Tongue (tissue), 2 donors: Measurements from ENCODE around the gene LOX. TPM values are rescaled to one million over a fixed set of nuclear protein-coding genes. Genes with fewer than 3 reads are reported as not detected.
A peak's percentile ranks its signal among the peaks of the same experiment; 100 is the strongest.

ENCODE experiments used
- DNase-seq: peaks from one replicate; pipeline ENCODE4 v3.0.0-alpha.2; 2015
- total RNA-seq: library from RNA; depleted of rRNA; stranded (reverse); fragments of >200 nt; gene quantifications from one replicate; pipeline ENCODE4 v1.2.3, GENCODE V29; 2014

The LOX gene, protein sequence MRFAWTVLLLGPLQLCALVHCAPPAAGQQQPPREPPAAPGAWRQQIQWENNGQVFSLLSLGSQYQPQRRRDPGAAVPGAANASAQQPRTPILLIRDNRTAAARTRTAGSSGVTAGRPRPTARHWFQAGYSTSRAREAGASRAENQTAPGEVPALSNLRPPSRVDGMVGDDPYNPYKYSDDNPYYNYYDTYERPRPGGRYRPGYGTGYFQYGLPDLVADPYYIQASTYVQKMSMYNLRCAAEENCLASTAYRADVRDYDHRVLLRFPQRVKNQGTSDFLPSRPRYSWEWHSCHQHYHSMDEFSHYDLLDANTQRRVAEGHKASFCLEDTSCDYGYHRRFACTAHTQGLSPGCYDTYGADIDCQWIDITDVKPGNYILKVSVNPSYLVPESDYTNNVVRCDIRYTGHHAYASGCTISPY
- 46.0 TPM for total RNA-seq

DNA sequence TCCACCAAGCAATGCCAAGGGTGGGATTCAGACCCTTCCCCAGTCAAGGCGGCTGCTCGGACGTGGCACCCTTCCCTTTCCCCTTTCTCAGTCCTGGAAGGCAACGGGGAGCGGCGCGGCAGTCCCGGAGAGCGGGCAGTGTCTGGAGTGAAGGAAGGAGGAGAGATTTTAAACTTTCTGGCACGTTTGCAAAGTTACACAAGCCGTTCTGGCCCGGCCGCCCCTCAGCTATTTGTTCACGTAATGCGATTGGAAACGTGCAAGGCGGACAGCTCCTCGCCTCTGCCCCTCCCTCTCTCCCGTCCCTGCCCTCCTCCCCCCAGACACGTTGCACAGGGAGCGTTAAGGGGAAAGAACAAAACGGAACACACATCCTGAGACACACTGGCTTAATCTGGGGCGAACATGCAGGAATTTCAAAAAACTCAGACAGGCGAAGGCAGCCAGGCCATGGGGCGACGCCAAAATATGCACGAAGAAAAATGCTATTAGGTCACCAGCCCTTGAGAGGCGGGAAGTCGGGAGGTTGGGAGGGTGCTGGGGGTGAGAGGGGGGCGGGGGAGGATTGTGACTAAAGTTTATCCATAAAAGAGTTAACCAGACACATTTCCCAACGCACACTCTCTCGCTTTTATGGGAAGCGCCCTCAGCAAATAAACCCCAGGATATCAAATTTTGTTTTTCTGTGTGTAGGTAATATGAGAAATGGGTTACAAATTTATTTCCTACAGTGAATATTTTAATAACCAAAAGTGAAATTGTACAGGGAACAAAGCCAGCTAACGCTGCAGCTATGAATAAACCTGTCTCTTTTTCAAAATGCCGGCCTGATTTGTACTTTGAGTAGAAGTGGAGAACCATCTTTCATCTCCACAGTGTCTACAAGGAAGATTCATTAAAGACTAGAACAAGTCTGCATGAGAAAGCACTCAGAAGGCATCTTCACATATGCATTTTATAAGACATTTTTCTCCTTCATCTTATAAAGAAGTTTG lies at the start of gene LOX:
Gene LOX, minus strand, starts transcription at position 144 of the 995 bp plus-strand sequence. CDS start 274 bp downstream, outside the sequence.
- peak; percentile 92 for DNase-seq

DNA sequence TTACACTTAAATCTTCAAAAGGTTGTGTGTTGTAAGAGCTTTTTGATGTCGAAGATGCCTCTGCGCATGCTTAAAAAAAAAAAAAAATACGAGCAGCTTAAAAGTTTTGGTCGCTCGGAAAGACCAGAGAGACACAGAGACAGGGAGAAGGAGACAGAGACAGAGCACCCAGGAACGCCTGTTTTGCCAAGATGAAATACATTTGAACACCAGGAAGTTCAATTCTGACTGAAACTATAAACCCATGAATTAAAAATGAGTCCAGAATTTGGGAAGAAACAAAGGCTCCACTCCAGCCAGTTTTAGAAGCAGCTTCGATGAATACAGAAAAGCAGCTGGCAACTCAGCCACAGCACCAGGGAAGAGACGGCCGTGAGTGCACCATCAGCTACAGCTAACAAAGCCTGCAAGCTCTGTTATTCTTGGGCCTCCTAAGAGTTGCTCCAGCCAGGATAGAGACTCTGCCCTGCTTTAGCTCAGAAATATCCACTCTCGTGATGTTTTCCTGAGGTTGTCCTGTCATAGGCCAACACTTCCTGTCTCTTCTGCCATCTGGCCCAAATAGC lies 48.8 kb upstream of the LOX start:
- peak; percentile 68 for DNase-seq

DNA sequence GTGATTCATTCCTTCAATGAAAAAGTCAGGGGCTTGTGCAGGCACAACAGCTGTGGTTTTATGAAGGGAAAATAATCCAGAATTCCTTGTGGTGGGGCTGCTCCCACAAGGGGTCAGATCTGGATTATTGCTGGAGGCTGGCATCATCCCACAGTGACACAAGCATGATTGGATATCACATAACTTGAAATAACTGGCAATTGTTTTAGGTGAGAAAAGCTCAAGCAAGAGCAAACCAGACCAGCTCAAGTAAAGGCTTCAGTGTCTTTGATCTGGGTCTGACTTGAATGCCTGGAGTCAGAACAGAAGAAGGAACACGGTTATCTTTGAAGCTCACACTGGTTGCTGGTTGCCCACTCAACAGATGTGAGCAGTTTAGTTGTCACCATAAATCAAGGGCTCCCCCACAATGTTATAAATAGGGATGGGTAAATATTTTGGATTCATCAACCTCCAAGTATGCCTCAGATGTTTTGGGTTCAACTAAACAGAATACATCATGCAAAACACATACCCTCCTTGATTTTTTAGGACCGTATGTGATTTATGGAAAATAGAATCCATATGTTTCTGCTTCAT lies 48.2 kb upstream of the LOX start:
- peak; percentile 61 for DNase-seq

DNA sequence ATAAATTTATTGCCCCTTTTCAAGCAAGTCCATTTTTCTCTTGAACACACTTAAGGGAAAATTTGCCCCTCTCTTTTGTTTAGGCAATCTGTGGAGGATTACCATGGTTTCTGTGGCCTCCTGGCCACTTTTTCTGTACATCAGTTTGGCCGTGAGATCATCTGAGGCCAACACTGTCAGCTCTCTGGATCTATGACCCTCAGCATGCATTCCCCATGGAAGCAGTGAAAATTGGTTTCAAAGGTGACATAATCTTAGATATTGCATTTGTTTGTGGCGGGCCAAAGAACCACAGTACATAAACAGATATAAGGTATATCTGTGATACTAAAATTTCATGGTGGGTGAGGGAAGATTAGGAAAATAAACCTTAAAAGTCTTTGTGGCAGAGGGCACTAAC lies 46.7 kb upstream of the LOX start:
- no peak for DNase-seq

DNA sequence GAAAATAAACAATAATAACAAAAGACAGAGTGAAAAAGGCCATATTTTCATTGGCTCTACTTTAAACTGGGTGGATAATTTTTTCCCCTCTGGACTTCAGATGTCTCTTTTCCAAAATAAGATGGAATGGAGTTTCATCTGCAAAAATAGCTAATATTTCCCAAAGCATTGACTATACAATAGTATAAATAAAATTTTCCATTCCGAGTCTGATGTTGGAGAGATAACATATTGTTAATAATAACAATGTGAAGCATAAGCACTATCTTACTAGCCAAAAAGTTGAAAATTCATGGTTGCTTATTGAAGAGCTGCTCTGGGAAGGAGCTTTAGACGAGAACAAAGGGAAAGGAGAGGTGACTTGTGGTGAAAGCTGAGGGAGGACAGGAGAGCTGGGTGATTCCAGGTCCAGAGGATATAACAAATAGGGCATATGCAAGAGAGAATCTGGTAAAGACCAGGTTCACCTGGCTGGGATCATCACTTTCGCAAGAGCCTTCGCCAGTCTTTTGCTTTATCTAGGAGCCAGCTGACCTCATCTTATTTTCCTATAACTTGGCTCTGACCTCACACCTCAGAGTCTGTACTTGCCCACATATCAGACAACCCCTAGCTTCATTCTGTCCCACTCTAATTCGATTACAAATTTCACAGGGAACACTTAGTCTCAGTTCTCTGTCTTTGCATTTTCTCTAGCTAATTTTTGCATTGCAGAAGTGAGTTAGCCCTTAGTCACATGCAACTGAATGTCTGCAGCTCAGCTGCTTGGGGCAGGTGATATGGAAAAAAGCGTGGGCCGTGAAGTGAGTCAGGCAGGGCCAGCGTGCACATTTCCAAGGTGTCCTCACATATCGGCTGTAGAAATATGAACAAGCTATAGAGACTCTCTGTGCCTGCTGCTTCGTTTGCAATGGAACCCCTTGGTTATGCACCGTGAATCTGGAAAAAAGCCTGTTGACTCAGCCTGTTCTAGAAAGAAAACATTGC lies 43.7 kb upstream of the LOX start:
- no peak for DNase-seq

DNA sequence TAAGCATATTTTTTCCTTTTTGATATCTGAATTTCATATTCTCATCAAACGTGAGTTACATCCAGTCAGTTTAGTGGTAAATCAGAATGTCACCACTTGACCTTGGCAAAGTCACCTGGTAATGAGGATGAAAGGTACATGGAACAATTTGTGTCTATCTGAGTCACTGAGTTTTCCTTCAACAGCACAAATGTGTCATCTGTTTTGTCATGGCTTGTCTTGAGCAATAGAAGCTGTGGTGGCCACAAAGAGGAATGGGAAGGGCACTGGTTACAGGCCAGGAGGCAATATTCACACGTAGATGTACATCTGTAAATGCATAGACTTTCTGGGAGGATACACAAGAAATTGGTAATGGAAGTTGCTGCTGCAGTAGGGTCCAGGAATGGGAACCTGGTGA lies 42.9 kb upstream of the LOX start:
- DNase-seq, result no peak

DNA sequence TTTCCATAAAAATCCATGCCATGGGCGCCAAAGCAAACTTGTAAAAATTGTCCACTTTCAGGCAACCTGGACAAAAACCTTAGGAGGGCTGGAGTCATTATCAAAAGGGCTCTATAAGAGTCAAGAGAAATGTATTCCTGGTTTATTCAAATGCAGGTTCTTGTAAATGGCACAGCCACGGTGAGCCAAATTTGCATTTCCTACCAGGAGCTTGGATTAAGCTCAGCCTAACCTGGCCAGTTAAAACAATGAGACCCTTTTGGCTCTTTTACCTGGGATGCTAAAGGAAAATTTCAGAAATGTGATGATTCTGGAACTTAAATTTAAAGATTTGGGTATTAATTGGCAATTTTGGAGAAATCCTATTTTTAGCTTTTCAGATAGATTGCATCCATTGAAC lies 42.4 kb upstream of the LOX start:
- DNase-seq, result no peak

DNA sequence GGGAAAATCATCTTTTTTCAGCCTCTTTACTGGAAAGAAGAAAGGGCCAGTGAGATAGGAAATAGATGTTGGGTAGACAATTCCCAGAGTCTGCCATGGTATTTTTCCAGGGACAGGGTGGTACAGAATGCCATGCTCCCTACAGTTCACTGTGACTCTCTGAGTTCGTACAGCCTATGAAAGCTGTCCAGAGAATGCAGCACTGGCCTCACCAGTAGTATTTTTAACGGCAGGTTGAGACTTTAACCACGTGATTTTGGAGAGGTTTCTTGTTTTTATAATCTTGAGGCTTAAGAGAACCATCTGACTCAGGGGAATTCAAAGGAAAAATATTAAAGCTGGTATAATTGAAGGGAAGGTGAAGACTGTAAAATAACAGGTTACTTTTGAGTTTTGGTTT lies 41.1 kb upstream of the LOX start:
- no peak for DNase-seq

DNA sequence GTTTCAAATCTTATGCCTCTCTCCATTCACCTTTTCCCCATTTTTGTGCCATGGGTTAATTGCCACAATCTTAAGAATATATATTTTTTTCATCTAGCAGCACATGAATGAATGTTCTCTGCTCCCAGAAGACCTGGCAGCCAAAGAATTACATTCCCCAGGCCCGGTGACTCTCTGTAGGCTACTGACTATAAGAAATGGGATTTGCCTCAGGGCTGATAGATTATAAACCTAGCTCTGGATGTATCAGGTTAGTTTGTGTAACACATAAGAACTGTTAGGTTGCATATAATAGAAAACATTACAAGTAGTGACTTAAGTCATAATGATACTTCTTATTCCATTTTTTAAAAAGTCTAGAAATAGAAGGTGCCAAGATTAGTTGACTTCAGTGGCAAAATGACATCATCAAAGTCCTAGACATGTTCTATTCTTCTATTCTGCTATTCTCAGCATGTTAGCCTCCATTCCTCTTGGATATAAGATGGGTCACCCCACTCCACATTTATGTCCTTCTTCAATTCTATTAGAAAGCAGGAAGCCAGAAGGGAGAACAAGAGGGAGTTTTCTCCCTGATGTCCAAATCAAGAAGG lies 40.4 kb upstream of the LOX start:
- no peak for DNase-seq

DNA sequence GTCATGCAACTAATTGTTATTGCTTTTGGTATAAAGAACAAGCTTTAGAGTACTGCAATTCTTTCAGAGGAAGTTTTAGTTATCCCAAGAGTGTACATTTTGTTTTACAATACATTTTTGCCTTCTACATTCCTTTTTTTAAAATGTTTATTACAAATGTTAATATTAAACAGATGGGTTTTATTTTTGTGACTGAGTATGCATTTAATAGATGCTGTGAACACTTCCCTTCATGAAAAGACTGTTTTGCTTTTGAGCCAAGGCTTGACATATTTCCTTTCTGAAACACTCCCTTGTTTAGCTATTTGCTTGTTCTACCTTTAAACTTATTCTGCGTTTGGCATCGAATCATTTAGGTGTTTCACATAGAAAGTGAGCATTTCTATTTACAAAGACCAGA lies 36.4 kb upstream of the LOX start:
- peak; percentile 48 for DNase-seq

DNA sequence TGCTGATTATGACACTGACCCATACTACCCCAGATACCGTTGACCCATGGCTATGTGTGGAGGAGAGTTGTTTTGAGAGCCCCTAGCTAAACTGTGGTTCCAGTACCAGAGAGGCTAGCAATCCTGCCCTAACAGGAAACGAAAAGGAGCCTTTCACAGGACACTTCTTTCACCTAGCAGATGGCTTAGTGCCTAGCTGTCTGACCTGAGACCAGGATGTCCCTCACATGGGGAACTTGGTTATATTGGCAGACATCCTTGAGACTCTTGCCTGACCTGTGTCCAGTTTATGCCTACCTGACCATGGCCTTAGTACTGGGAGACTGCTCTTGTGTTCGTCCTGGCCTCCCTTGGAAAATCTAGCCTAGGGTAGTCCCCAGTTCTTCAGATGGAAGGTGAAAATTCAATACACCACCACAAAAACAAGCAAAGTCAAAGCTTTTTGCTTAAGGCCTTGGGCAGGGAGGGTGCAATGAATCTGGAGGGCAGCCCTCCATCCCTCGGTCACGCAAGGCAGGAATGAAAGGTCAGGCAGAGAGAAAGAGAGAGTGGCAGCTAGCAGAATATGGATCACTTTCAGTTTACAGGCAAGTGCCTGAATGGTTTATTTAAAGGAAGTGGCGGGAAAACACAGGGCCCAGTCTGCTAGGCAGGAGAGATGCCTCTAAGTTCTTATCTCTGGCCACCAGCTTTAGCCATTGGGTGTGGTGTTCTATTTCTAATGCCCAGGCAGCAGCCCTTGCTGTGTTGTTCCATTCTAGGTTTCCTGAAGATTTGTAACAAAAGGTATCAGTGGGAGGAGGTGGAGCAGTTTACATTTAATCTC lies 34.9 kb upstream of the LOX start:
- DNase-seq, result no peak

DNA sequence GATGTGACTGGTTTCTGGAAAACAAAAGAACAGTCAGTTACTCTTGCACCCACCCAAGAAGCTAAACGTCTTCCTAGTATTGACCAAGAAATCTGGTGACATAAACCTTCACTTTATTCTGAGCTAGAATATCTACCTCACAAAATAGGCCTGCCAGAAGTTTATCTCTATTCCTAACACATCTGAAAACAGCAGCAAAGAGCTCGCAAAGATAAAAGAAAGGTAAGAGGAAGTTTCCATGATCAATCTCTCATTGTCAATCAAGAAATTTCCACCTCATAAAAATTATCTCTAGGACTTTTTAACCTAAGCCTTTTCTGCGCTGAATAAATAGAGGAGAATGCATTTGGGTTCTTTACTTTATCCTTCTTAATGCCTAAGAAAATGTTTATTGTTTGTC lies 34.0 kb upstream of the LOX start:
- no peak for DNase-seq

DNA sequence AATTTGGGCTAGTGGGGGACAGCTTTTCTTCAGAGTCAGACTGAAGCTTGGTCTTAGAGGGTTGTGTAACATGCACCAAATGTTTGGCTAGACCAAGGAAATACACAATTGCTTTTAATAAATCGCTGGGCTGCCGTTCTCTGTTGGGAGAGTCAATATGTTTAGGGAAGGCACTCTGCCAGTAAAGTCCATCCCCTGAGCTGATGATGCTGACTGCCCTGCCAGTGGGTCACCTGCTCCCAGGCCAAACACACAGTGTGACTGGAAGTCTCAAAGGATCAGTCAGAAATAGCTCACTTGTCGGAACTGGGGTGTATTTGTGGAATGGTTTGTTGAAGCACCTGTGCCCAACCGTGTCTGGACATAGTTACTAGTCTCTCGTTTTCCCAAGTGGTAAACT lies 33.4 kb upstream of the LOX start:
- DNase-seq, result peak; percentile 67

DNA sequence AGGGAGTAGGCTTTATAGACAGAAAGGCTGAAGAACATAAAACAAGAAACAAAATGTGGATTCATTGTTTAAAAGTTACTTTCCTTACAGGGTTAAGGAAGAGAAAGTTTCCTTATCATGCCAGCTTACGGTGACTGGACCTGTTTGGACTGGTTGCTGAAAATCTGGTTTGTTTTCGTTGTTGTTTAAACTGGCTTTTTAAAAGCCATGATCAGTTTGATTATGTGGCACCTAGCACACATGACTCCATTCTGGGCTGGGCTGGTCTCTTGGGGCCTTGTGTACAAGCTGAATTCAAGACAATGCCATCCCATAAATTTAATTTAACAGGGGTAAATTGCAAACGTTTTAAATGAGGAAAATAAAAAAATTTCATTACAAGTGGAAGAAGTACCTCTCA lies 32.9 kb upstream of the LOX start:
- no peak for DNase-seq

DNA sequence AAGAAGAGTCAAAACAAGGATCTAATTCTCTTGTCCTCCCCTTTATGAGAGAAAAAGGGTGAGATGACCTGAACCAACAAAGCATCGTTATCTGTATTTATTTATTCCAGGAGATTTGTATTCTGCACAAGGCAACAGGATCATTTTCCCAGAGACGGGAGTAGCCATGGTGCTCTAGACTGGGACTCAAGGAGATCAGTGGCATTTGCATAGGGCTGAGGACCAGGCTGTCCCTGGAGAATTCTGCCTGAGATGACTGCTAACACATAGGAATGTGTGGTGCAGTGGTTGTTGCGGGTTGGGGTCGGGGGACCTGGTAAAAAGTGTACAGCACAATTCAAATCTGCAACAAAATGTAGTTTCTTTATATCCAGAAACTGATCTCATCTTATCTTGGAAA lies 29.0 kb upstream of the LOX start:
- no peak for DNase-seq

DNA sequence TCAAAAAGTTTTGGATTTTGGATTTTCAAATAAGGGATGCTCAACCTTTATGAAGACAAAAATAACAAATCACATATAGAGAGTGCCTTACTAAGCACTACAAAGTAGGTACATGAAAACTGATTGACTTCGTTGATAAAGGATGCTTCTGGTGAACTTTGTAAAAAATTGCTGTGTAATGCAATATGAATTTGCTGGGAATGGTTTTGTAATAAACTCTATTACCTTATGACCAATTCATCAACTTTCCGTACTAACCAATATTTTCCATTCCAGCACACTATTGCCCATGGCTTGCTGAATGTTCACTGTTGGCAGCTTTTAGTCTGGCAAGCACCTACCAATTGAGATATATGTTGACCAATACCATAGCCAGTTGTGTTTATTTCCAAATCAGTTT lies 27.9 kb upstream of the LOX start:
- no peak for DNase-seq

DNA sequence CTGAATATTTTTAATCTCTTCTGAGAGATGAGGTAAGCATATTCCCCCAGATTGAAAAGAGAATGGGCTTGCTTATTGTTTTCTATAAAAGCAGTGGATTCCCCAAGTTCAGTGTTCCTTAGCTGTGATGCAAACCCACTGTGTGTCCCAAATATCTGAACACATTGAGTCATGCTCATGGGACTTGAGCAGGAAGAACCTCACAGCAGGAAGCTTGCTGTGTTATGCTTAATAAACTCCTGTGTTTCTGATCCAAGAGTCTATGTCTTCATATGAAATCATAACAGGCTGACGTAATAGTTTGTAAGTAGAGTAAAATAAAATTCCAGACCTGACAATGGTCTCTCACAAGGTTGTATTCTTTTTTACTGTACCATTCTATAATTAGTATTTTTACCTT lies 24.8 kb upstream of the LOX start:
- DNase-seq, result no peak

DNA sequence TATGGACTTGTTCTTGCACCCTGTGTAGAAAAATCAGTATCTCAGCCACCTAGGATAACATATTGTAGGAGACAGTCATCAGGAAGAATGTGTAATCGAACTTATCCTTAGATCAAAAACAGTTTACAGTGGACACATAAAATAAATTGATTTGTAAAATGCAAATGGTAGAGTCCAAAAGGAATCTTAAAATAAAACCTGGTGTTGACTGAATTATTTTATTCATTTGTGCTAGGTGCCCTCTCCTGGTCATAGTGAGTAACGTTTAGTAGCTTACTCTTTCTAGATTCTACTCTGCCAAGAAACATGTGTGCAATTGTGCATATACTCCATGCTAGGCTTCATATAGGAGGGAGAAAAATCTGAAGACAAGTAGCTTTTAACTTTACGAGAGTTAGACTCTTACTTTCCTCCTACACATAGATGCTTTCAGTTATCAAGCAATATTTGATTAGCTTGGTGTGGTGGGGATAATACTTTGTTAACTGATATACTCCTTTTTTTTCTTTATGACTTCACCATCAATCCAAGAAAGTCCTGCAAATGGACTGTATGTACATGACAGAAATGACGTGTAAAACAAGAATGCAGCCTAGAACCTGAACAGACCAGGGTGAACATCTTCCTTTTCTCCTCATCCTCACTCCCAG lies 23.7 kb upstream of the LOX start:
- peak; percentile 73 for DNase-seq

DNA sequence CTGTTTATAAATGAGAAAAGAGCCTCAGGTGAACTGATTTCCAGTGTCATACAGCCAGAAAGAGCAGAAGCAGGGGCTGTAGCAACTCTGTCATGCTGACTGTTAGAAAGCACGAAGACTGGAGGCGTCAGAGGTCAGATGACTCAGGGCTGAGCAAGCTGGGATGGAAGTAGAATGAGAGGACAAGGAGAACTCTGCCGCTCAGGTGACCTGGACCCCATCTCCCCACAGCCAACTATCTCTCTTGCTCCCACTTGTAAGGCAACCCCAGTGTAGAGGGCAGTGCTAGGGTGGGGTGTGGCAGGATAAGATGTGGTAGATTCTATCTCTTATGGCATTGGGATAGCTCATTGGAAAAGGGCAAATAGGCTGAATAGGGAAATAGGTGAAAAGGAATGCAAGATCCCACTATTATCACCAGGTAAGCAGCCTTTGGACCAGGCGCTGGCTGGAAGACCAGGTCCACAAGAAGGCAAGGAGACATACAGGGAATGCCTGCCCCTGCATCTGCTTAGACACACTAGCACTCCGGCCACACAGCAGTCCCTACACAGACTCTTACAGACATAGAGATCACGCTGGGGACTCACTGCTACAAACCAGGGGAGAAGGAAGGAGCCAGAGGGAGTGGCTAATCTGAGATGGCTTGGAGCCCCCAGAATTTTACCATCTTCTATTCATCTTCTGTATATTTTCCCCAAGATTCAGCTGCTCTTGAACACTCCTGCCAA lies 21.2 kb upstream of the LOX start:
- no peak for DNase-seq
